OCI-M2 (cell line): ENCODE results near the gene NKD2.

Experiments
- DNase-seq: peaks from one replicate; lab custom pipeline; 2025; ENCODE audit not compliant: unreplicated experiment; lab: John Stamatoyannopoulos, UW

The NKD2 gene

DNA sequence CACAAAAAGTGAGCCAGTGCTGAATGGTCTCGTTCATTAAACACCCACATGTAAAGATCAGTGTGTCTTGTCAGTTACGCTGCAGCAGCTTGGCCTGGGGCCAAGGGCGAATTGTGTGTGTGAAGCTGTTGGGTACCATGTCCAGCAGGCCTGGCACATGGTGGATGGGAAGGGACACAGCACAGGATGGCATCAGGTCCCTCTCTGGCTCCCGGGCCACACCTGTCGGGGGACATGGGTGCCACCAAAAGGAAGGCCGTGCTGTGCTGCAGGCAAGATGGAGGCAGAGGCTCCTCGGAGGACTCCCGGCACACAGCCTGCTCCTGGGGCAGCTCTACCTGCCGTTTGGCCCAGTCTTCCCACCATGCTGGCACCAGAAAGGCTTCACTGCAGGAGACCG is 32.0 kb downstream of the NKD2 start:
- no peak for DNase-seq

DNA sequence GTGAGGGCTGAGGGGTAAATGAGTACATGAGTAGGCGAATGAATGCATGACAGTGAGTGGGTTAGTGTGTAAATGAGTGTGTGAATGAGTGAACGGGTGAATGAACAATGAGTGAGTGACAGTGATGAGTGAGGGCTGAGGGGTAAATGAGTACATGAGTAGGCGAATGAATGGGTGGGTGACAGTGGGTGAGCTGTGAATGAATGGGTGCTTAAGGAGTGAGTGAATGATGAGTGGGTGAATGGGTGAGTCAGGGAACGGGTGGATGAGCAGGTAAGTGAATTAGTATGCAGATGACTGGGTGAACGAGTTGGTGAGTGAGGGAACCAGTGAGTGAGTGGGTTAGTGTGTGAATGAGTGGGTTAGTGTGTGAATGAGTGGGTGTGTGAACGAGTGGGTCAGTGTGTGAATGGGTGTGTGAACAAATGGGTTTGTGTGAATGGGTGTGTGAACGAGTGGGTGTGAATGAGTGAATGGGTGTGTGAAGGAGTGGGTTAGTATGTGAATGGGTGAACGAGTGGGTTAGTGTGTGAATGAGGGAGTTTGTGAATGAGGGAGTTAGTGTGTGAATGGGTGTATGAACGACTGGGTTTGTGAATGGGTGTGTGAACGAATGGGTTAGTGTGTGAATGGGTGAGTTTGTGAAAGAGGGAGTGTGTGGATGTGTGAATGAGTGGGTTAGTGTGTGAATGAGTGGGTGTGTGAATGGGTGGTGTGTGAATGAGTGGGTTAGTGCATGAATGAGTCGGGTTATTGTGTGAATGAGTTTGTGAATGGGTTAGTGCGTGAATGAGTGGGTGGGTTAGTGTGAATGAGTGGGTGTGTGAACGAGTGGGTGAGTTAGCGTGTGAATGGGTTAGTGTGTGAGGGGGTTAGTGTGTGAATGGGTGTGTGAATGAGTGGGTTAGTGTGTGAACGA is 32.9 kb downstream of the NKD2 start:
- DNase-seq = no peak

DNA sequence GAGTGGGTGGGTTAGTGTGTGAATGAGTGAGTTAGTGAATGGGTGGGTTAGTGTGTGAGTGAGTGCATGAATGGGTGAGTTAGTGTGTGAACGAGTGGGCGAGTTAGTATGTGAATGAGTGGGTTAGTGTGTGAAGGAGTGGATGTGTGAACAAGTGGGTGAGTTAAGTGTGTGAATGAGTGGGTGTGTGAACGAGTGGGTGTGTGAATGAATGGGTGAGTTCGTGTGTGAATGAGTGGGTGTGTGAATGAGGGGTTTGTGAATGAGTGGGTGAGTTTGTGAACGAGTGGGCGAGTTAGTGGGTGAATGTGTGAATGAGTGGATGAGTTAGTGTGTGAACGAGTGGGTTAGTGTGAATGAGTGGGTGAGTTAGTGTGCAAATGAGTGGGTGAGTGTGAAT is 34.0 kb downstream of the NKD2 start:
- DNase-seq = no peak

DNA sequence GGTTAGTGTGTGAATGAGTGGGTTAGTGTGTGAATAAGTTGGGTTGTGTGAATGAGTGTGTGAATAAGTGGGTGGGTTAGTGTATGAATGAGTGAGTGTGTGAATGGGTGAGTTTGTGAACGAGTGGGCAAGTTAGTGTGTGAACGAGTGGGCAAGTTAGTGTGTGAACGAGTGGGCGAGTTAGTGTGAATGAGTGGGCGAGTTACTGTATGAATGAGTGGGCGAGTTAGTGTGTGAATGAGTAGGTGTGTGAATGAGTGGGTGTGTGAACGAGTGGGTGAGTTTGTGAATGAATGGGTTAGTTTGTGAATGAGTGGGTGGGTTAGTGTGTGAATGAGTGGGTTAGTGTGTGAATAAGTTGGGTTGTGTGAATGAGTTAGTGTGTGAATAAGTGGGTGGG is 34.7 kb downstream of the NKD2 start:
- no peak for DNase-seq

DNA sequence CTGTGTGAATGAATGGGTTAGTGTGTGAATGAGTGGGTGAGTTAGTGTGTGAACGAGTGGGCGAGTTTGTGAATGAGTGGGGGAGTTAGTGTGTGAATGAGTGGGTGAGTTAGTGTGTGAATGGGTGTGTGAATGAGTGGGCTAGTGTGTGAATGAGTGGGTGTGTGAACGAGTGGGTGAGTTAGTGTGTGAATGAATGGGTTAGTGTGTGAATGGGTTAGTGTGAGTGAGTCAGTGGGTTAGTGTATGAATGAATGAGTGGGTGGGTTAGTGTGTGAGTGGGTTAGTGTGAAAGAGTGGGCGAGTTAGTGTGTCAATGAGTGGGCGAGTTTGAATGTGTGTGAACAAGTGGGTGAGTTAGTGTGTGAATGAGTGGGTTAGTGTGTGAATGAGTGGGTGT is 35.5 kb downstream of the NKD2 start:
- no peak for DNase-seq

DNA sequence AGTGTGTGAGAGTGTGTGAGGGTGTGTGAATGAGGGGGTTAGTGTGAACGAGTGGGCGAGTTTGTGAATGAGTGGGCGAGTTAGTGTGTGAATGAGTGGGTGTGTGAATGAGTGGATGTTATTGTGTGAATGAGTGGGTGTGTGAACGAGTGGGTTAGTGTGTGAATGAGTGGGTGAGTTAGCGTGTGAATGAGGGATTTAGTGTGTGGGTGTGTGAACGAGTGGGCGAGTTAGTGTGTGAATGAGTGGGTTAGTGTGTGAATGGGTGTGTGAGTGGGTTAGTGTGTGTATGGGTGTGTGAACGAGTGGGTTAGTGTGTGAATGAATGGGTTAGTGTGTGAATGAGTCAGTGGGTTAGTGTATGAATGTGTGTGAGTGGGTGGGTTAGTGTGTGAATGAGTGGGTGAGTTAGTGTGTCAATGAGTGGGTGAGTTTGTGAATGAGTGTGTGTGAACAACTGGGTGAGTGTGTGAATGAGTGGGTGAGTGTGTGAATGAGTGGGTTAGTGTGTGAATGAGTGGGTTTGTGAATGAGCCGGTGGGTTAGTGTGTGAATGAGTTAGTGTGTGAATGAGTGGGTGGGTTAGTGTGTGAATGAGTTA is 37.5 kb downstream of the NKD2 start:
- DNase-seq = no peak

DNA sequence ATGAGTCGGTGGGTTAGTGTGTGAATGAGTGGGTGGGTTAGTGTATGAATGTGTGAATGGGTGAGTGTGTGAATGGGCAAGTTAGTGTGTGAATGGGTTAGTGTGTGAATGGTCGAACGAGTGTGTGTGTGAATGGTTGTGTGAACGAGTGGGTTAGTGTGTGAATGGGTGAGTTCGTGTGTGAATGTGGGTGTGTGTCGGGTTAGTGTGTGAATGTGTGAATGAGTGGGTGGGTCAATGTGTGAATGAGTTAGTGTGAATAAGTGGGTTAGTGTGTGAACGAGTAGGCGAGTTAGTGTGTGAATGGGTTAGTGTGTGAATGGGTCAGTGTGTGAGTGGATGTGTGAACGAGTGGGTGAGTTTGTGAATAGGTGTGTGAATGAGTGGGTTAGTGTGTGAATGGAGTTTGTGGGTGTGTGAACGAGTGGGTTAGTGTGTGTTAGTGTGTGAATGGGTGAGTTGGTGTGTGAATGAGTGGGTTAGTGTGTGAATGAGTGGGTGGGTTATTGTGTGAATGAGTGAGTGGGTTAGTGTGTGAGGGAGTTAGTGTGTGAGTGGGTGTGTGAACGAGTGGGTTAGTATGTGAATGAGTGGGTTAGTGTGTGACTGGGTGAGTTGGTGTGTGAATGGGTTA is 38.8 kb downstream of the NKD2 start:
- no peak for DNase-seq

DNA sequence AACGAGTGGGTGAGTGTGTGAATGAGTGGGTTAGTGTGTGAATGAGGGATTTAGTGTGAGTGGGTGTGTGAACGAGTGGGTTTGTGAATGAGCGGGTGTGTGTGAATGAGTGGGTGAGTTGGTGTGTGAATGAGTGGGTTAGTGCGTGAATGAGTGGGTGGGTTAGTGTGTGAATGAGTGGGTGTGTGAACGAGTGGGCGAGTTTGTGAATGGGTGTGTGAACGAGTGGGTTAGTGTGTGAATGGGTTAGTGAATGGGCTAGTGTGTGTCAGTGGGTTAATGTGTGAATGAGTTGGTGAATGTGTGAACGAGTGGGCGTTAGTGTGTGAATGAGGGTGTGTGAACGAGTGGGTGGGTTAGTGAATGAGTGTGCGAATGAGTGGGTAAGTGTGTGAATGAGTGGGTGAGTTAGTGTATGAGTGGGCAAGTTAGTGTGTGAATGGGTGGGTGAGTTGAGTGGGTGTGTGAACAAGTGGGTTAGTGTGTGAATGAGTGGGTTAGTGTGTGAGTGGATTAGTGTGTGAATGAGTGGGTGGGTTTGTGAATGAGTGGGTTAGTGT is 39.6 kb downstream of the NKD2 start:
- DNase-seq = no peak

DNA sequence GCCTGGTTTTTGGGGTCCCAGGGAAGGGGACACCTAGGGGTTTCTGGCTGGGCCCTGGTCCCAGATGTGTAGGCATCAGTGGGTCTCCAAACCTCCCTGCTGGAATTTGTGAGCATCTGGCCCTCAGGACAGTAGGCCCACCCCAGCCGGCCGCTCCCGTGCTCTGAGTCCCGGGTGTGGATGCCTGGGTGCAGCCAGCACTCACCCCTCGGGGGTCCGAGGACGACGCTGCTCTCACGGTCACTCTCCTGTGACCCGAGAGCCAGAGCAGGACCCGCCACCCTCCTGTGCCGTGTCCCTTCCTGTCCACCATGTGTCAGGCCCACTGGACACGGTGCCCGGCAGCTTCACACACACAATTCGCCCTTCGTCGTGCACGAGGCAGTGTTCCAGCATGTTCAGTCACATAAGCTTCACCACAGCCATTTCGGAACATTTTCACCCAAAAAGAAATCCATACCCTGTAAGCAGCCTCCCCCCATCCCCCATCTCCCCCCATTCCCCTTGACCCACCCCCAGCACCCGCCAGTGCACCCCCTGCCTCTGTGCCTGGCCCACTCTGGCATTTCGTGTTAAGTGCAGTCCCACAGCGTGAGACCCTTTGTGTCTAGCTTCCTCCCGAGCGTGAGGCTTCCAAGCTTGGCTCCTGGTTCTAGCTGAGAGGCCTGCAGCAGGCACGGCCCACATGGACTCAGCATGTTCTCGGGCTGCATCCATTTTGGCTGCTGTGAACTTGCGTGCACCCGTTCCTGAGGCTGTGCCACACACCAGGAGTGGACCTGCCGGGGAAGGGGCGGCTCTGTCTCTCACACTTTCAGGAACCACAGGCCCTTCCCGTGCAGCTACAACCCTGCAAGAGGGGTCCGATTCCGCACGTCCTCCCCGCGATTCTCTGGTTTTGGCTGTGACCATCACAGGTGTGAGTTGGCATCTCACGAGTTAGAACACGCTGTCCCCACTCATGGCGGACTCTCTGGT is 40.5 kb downstream of the NKD2 start:
- no peak for DNase-seq

DNA sequence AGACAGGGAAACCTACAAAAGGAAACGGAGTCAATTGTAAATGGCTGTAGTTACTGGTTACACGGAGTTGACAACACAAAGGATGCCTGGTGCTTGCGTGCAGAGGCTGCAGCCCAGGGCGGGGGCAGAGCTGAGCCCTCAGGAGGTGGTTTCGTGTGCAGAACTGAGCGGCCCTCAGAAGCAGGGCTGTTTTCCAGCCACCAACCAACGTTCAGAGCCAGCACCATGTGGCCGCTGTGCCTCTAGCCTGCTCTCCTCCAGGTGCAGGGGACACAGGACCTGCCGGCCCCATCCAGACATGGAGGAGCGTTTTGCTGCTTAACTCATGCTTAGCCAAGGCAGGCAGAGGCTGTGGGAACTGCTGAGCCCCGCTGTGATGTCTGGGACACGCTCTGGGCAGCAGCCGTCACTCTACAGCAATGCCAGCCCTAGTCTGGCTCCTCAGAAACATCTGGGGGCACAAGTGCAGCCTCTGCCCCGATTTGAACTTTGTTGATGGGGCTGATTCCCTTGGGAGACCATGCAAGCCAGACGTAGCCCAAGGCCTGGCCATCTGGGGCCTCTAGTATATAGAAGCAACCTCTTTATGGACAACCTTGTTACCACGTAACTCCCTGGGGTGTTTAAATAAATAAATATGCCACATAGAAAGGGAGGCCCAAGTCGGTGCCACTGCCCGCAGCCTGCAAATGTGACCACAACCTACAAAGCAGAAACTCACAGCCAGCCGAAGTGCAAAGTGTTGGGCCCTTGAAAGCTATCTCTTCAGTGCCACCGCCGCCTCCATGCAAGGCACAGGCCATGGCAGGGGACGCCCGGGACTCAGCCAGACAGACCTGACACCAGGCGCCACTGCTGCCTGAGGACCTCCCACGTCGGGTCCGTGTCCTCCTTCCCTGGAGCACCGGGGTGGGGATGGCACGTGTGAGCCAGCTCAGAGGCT is 42.1 kb downstream of the NKD2 start:
- no peak for DNase-seq

DNA sequence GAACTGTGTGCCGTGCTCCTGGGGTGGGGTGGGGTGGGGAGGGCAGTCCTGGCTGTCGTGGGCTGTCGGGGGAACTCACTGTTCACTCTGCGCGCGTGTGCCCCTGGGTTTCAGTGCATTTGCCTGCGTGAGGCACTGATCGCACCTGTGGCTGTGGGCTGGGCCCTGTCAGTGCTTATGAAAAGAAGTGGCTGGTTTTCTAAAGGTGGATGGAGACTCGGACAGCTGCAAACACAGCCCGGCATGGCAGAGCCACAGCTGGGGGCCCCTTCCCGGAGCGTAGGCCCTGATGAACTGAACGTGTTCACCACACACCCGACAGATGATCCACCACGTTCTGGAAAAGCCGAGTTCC is 42.7 kb downstream of the NKD2 start:
- DNase-seq = no peak

DNA sequence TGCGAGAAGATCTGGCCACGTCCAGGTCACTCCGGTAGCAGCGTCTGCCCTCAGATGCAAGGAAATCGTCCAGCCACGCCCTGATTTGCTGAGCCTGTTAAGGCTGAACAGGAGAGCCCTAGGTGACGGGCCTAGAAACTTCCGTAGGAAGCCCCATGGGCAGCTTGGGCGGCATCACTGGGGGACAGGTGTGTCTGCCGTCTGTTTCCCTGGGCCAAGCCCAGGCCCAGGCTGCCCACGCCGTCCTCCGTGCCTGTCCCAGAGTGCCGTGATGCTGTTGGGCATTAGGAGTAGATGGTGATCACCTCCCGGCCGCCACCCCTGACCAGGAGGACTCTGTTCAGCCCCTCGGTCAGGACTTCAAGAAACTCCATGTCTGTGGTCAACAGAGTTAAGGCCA is 43.5 kb downstream of the NKD2 start:
- no peak for DNase-seq

DNA sequence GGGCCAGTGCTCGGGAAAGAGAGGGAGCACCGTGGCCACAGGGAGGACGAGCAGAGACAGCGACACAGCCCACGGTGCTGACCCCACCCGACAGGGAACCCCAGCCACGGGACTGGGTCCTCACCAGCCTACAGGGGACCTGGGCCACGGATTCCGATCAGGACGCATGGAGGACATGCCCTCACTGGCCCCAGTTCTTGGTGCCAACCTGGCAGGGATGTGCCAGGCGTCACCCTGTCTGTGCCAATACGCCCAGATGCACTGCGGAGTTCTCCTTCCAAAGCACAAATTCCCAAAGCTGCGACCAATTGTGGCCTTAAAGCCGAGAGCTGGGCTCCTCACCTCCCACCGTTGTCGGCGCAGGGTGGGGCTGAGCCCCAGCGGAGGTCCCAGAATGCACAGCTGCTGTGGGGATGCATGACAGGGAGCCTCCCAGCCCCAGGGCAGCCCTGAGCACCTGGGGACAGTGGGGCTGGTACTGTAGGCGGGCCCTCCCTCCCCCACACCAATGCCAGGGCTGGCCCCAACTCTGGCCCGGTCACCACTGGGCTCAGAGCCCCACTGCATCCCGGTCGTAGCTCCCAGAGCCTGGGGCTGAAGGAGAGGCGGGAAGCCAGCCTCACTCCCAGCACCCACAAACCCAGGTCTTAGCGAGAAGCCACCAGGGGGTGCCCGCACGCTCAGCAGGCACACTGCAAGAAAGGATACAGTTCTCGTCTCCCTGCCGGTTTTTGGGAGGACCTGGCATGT is 44.2 kb downstream of the NKD2 start:
- no peak for DNase-seq

DNA sequence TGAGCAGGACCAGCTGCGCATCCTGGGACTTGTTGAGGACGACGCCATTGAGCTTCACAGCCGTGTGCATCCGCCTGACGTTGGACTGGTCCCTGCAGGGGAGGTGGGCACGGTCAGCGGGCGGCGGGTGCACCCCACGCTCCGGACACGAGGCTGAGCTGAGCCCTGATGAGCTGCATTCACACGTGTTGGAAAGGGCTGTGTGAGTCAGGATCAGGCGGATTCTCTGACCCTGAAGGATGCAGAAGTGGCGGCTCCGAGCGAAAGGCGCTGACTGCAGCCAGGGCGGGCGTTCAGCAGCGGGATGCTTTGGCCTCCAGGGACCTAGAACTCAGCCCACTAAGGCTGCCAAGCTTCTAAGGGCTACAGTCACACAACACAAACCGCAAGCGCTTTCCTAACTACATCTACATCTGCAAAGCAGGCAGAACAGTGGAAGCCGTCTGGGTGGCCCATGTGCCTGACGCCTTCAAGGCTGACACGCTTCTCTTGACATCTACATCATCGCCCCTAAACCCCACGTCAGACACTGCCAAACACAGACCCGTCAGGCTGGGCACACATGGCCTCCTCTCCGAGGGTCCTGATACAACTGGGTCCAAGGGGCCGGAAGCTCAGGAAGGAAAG is 44.9 kb downstream of the NKD2 start:
- no peak for DNase-seq

DNA sequence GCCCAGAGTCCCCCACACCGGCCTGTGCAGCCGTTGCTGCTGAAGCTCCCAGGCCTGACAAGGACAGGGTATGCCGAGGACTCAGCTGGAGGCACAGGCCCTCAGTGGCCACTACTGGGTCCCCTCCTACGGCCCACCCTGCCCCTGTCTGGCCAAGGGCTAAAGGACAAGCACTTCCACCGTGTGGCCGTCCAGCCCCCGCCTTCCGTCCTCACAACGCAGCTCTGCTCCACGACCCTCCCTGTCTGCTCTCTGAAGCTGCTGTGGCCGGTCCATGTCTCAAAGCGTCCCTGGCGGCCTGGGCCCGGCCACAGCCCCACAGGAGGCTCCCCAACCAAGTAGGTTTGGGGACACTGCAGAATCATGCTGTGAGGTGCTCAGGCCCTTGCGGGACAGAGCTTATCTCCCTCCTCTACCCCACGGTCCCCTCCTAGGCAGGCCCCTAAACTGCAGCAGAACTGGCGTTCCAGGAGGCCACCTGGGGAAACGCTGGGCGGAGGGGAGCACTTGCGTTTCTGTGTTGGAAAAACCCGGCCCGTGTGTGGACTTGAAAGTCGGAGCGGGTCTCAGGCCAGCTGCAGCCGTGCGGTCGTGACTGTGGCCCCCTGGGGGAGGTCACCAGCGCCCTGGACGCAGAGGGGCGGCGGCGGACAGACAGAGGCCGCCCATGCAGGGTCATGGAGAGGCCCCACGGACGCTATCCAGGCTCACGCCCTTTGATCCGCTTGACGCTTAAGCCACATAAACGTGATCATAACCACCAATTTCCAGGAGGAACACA is 45.6 kb downstream of the NKD2 start:
- no peak for DNase-seq

DNA sequence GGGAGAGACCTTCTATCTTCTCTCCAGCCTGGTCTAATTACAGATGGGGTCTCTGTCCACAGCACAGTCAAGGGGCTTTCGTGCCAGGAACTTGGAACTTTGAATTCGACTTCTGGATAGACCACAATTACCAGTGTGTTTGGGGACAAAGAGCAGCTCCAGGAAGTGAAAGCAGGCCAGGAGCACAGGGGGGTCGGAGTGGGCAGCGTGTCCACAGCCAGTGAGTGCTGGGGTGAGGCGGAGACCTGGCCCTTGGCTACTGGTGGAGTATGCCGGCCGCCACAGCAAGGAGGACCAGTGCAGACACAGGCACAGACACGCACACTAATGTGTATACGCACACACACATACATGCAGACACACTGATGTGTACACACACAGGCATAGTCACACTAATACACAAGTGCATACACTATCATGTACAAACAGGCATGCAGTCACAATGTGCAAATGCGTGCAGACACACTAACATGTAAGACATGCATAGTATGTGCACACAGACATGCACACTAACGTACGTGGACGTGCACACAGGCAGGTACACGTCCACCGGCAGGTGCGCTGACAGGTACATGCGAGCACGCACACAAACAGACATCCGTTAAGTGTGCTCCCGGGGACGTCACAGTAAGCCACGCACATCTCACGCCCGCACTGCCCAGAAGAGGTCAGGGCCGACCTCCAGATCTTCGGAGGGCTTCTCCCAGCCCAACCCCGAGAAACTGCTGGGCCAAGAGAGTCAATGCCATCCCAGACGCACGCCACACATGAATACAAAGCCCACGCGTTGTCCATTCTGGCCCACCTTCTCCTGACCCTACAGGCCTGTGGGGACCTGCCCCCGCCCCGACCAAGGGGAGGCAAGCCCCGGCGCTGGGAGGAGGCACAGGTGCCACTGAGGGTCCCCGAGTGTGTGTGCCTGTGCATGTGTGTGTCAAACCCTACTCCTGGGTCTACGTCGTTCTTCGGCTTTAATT is 46.5 kb downstream of the NKD2 start:
- DNase-seq = no peak
